Thyroid gland (tissue), 4 donors: ENCODE results near the gene GET4. TPM values are rescaled to one million over a fixed set of nuclear protein-coding genes. Genes with fewer than 3 reads are reported as not detected.

Source experiments
- DNase-seq, 2 donors: peaks; one replicate each; pipeline ENCODE4 v3.0.0-alpha.2; 2019
- H3K27ac ChIP-seq, 3 donors: fragments of 200-600 bp; sonication (generic); 1 replicate in 2 of 3; 2 replicates in 1 of 3; pipeline ENCODE4 v1.5.1; 2016 to 2019; ENCODE audit warnings: mild to moderate bottlenecking in 1 of 3, moderate library complexity in 1 of 3
- H3K27me3 ChIP-seq: fragments of 200-600 bp; sonication (generic); one replicate; pipeline ENCODE4 v1.5.1; 2019
- H3K36me3 ChIP-seq, 2 donors: fragments of 200-600 bp; sonication (generic); one replicate each; pipeline ENCODE4 v1.5.1; 2016 to 2019
- H3K4me1 ChIP-seq, 2 donors: fragments of 200-600 bp; sonication (generic); one replicate each; pipeline ENCODE4 v1.5.1; 2017 to 2019
- H3K4me3 ChIP-seq, 3 donors: fragments of 200-600 bp; sonication (generic); replicated peaks in 1 of 3; 1 replicate in 2 of 3; 2 replicates in 1 of 3; pipeline ENCODE4 v1.5.1; 2016; ENCODE audit warnings: mild to moderate bottlenecking in 1 of 3
- H3K9me3 ChIP-seq: fragments of 200-600 bp; sonication (generic); one replicate; pipeline ENCODE4 v1.5.1; 2017
- POLR2A ChIP-seq, 2 donors: fragments of 450-650 bp; IDR thresholded peaks; one replicate each; pipeline ENCODE4 v1.6.1; 2017; ENCODE audit warnings: antibody characterized with exemption in 2 of 2, mild to moderate bottlenecking in 2 of 2, moderate library complexity in 1 of 2
- WGBS, 2 donors: methylation state at CpG; one replicate each; pipeline ENCODE4 v1.1.5; 2017; 5-methylcytosine and 5-hydroxymethylcytosine counted together
- intact Hi-C: fragments of 100-400 bp; cut with DNase I; formaldehyde crosslinking; loops from one replicate; pipeline ENCODE4 v1.15.1; 2023
- total RNA-seq, 4 donors: library from RNA; depleted of rRNA; stranded (reverse); fragments of >200 nt; gene quantifications; one replicate each; pipeline ENCODE4 v1.2.3, GENCODE V29; 2016
- TF ChIP-seq, protein P1 (sequence below), 6 experiments: fragments of 200-600 bp in 3 of 6; fragments of 450-650 bp in 3 of 6; sonication (generic) in 3 of 6; IDR thresholded peaks; one replicate each; pipeline ENCODE4 v1.5.1; 2016 to 2019; ENCODE audit warnings: antibody characterized with exemption in 6 of 6, mild to moderate bottlenecking in 2 of 6, inconsistent platforms in 1 of 6, moderate library complexity in 1 of 6

The GET4 gene
- total RNA-seq, 4 donors from 2014 or later: 29.2 to 38.7 (median 34.3) TPM

DNA sequence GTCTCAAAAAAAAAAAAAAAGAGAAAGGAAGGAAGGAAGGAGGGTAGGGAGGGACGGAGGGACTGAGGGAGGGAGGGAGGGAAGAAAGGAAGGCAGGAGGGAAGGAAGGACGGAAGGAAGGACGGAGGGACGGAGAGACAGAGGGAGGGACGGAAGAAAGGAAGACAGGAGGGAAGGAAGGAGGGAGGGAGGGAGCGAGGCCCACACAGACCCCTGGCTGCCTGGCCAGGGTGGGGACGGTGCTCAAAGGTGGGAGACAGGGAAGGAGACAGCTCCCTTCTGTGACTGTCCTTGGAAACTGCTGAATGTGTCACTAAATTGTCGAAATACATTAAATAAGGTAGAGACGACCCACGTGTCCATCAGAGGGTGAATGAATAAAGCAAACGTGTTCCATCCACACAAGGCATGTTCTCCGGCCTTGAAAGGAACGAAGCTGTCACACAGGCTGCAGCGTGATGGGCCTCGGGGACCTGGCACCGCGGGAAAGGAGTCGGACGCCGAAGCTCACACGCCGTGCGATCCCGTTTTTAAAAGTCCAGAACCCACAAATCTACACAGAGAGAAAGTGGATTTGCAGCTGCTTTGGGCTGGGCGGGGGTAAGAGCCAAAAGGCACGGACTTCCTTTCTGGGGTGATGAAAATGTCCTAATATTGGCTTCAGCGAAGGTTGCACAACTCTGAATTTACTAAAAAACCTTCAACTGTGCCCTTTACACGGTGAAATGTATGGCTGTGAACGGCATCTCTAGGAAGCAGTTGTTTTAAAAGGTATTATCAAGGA is 54.8 kb downstream of the GET4 start:
- H3K36me3 ChIP-seq: no peaks in the 10 kb centered on the region
- DNase-seq: no peak
- no peak for TF ChIP-seq POLR2A (IDR thresholded peaks at IDR 0.05)
- TF ChIP-seq, protein P1, sequence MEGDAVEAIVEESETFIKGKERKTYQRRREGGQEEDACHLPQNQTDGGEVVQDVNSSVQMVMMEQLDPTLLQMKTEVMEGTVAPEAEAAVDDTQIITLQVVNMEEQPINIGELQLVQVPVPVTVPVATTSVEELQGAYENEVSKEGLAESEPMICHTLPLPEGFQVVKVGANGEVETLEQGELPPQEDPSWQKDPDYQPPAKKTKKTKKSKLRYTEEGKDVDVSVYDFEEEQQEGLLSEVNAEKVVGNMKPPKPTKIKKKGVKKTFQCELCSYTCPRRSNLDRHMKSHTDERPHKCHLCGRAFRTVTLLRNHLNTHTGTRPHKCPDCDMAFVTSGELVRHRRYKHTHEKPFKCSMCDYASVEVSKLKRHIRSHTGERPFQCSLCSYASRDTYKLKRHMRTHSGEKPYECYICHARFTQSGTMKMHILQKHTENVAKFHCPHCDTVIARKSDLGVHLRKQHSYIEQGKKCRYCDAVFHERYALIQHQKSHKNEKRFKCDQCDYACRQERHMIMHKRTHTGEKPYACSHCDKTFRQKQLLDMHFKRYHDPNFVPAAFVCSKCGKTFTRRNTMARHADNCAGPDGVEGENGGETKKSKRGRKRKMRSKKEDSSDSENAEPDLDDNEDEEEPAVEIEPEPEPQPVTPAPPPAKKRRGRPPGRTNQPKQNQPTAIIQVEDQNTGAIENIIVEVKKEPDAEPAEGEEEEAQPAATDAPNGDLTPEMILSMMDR (IDR thresholded peaks at IDR 0.05): no peak
- no peak overlapping the region for H3K4me3 ChIP-seq
- H3K4me1 ChIP-seq: no peaks in the 10 kb centered on the region
- WGBS, 2 donors: 73 to 83% methylated on average over 29 of the region's 29 CpGs
- intact Hi-C loops: no loop called here
- no peak overlapping the region for H3K27ac ChIP-seq
- no peaks in the 10 kb centered on the region for H3K9me3 ChIP-seq
- no peaks in the 10 kb centered on the region for H3K27me3 ChIP-seq

DNA sequence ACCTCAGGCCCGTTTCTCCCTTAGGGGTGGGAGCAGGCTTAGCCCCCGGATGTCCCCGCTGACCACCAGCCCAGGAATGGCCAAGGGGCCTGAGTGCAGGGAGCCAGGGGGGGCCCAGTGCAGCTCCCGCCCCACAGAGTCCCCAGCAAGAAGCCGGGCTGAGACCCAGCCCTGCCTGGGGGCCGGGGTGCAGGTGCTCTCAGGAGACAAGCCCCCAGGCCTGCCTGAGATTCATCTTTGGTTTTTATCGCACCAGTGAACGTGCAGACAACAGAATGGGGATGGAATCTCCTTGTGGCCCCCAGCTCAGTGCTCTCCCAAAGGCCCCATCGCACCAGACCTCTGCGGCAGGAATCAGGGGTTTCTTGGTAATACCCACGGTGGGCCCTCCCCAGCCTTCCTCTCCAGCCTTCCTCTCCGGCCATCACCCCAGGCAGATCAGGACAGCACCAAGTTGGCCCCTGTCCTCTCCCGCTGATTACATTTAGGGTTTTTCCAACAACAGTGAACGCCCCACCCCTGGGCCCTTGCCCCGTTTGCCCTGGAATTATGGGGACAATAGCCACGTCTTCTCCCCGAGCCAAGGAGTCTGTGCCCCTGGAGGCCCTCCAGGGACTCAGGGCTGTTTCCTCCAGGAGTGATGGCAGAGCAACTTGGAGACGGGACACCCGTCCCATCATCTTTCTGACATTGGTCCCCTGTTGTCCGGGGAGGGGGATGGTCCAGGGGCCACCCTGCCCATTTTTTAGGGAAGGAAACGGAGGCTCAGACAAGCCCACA is 55.7 kb downstream of the GET4 start:
- 93 to 97% methylated on average over 20 of the region's 21 CpGs for WGBS, 2 donors

DNA sequence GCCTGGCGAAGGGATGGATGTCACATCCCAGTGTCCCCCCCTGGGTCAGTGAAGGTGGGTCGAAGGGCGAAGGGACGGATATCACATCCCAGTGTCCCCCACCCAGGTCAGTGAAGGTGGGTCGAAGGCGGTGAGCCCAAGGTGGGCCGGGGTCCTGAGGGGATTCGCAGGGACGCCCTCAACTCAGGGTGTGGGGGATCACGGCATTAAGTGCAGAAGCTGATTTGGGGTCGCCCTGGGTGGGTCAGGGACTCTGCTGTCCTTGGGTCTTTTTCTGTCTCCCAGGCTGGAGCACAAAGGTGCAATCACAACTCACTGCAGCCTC is 56.3 kb downstream of the GET4 start:
- intact Hi-C loops: no loop called here
- H3K4me1 ChIP-seq: no peaks in the 10 kb centered on the region
- no peak overlapping the region for H3K27ac ChIP-seq
- no peaks in the 10 kb centered on the region for H3K9me3 ChIP-seq
- H3K4me3 ChIP-seq: no peak overlapping the region
- WGBS, 2 donors: 96 to 100% methylated on average over 11 of the region's 11 CpGs
- TF ChIP-seq, protein P1 (IDR thresholded peaks at IDR 0.05): no peak
- TF ChIP-seq POLR2A (IDR thresholded peaks at IDR 0.05): no peak
- no peak for DNase-seq
- no peaks in the 10 kb centered on the region for H3K36me3 ChIP-seq
- H3K27me3 ChIP-seq: no peaks in the 10 kb centered on the region

More for the DNA sequence above, 55.7 kb downstream of the GET4 start:
- TF ChIP-seq, protein P1 (IDR thresholded peaks at IDR 0.05): no peak
- TF ChIP-seq POLR2A (IDR thresholded peaks at IDR 0.05): no peak
- Histone ChIP-seq H3K36me3 (no peaks in the 10 kb centered on the region), H3K27ac (no peak overlapping the region), H3K4me3 (no peak overlapping the region), H3K4me1 (no peaks in the 10 kb centered on the region), H3K27me3 (no peaks in the 10 kb centered on the region), H3K9me3 (no peaks in the 10 kb centered on the region)
- intact Hi-C loops: no loop called here
- no peak for DNase-seq

DNA sequence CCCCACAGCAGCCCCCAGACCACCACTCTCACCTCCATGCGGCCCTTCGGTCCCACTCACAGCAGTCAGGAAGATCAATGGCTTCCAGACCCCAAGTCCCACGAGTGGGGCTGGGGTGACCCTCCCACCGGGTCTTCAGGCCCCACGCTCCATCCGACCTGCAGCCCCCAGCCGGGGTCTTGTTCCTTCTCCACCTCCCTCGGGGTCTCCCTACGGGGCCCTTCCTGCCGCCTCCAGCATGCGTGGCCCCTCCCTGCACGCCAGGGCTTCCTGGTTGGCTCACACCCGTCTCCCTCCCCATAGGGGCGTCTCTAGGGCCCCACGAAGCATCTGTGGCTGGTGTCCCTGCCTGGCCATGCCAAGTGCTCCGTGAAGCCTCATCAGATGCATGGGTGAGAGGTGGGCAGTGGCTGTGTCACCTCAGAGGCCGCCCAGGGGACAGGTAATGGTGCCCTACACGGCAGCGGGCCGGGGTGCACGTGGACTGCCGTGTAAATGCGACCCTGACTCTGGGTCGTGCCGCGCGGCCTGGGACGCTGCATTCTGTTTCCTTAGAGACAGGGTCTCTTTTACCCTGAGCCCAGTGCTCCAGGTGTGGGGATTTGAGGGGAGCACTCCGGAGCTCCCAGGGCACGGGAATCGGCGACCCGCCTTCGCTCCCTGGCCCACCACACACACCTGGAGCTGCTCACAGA is 58.3 kb downstream of the GET4 start:
- H3K4me1 ChIP-seq: no peaks in the 10 kb centered on the region
- H3K27ac ChIP-seq: no peak overlapping the region
- no peaks in the 10 kb centered on the region for H3K9me3 ChIP-seq
- H3K4me3 ChIP-seq: no peak overlapping the region
- no peaks in the 10 kb centered on the region for H3K36me3 ChIP-seq
- no peak for DNase-seq
- intact Hi-C loops: no loop called here
- TF ChIP-seq, protein P1 (IDR thresholded peaks at IDR 0.05): no peak
- no peak for TF ChIP-seq POLR2A (IDR thresholded peaks at IDR 0.05)
- 91% methylated on average over 27 to 31 of the region's 34 CpGs for WGBS, 2 donors
- no peaks in the 10 kb centered on the region for H3K27me3 ChIP-seq
